ENCODE data around the gene ZNF341. TPM values are rescaled to one million over a fixed set of nuclear protein-coding genes. Genes with fewer than 3 reads are reported as not detected.

ZNF341 gene
- total and polyA plus RNA-seq, 4 donors: 2.1 to 4.3 (median 3.4) TPM

GRCh38 chr20:33719989-33720709 is 11.6 kb upstream of the ZNF341 start, which contains the start of gene PXMP4:
Gene PXMP4, minus strand, starts transcription at chr20:33720310. Its CDS starts 103 bp downstream, at chr20:33720207.
- Histone ChIP-seq H3K27me3 (ENCODE audit: control insufficient read depth in 3 of 3, insufficient read depth in 3 of 3, low read length in 2 of 3) (no peaks in the 10 kb centered on the region), H3K9ac (ENCODE audit: insufficient read depth in 1 of 2, low read length in 2 of 2) (peak within 1 kb of the TSS; percentile 58 to 59), H3K9me3 (ENCODE audit: control insufficient read depth in 4 of 4, insufficient read depth in 3 of 4, low read length in 3 of 4) (no peaks in the 10 kb centered on the region), H3K36me3 (ENCODE audit: control insufficient read depth in 4 of 4, insufficient read depth in 4 of 4, low read length in 4 of 4) (no peaks in the 10 kb centered on the region), H3K4me3 (peak within 1 kb of the TSS; percentile 86), H3K27ac (ENCODE audit: low read depth in 1 of 2, low read length in 1 of 2) (peak within 1 kb of the TSS; percentile 71 to 89), H3K4me1 (ENCODE audit: control insufficient read depth in 5 of 5, insufficient read depth in 5 of 5, low read length in 5 of 5) (peaks cover 0 to 9% (median 4%) of the 10 kb centered on the region in 5 donors)
- 3% methylated on average over 46 of the region's 46 CpGs for WGBS, 2 donors
- ATAC-seq (ENCODE audit: insufficient read depth, low FRiP score) (peak; percentile 94), DNase-seq (peak; percentile 94 to 98 (median 96))
- TF ChIP-seq CTCF (IDR thresholded peaks at IDR 0.05; ENCODE audit: control extremely low read depth, extremely low read depth): no peak

GRCh38 chr20:33721391-33722140 is 10.2 kb upstream of the ZNF341 start:
- no peak for DNase-seq
- Histone ChIP-seq H3K27me3 (ENCODE audit: control insufficient read depth in 3 of 3, insufficient read depth in 3 of 3, low read length in 2 of 3) (no peaks in the 10 kb centered on the region), H3K4me3 (no peak overlapping the region), H3K4me1 (ENCODE audit: control insufficient read depth in 5 of 5, insufficient read depth in 5 of 5, low read length in 5 of 5) (peaks cover 0 to 9% (median 4%) of the 10 kb centered on the region in 5 donors), H3K27ac (ENCODE audit: low read depth in 1 of 2, low read length in 1 of 2) (no peak overlapping the region), H3K9me3 (ENCODE audit: control insufficient read depth in 4 of 4, insufficient read depth in 3 of 4, low read length in 3 of 4) (no peaks in the 10 kb centered on the region), H3K9ac (ENCODE audit: insufficient read depth in 1 of 2, low read length in 2 of 2) (no peak overlapping the region), H3K36me3 (ENCODE audit: control insufficient read depth in 4 of 4, insufficient read depth in 4 of 4, low read length in 4 of 4) (no peaks in the 10 kb centered on the region)
- TF ChIP-seq CTCF (IDR thresholded peaks at IDR 0.05; ENCODE audit: control extremely low read depth, extremely low read depth): no peak
- ATAC-seq (ENCODE audit: insufficient read depth, low FRiP score): no peak
- WGBS, 2 donors: 92 to 93% methylated on average over 11 of the region's 11 CpGs

GRCh38 chr20:33724439-33725094 is 7.2 kb upstream of the ZNF341 start:
- Histone ChIP-seq H3K4me3 (no peak overlapping the region), H3K9me3 (ENCODE audit: control insufficient read depth in 4 of 4, insufficient read depth in 3 of 4, low read length in 3 of 4) (no peaks in the 10 kb centered on the region), H3K4me1 (ENCODE audit: control insufficient read depth in 5 of 5, insufficient read depth in 5 of 5, low read length in 5 of 5) (peaks cover 0 to 3% (median under 1%) of the 10 kb centered on the region in 5 donors), H3K27ac (ENCODE audit: low read depth in 1 of 2, low read length in 1 of 2) (no peak overlapping the region), H3K27me3 (ENCODE audit: control insufficient read depth in 3 of 3, insufficient read depth in 3 of 3, low read length in 2 of 3) (no peaks in the 10 kb centered on the region), H3K9ac (ENCODE audit: insufficient read depth in 1 of 2, low read length in 2 of 2) (no peak overlapping the region), H3K36me3 (ENCODE audit: control insufficient read depth in 4 of 4, insufficient read depth in 4 of 4, low read length in 4 of 4) (no peaks in the 10 kb centered on the region)
- TF ChIP-seq CTCF (IDR thresholded peaks at IDR 0.05; ENCODE audit: control extremely low read depth, extremely low read depth): no peak
- DNase-seq (peak in 2 of 3 donors; percentile 8 to 38), ATAC-seq (ENCODE audit: insufficient read depth, low FRiP score) (peak; percentile 40)
- WGBS, 2 donors: 67% methylated on average over 14 of the region's 14 CpGs

Measured in lung (tissue), 12 donors.